Endothelial cell (in vitro differentiated cells): ENCODE measurements around the gene CYP4Z1. TPM values are rescaled to one million over a fixed set of nuclear protein-coding genes. Genes with fewer than 3 reads are reported as not detected.

Source experiments
- DNase-seq: peaks from one replicate; pipeline ENCODE4 v3.0.0; 2021; ENCODE audit warnings: low spot score
- H3K27ac Mint-ChIP-seq: one replicate; pipeline ENCODE4 v1.8.0; 2021; ENCODE audit warnings: mixed read lengths, inconsistent platforms; ENCODE audit not compliant: unreplicated experiment
- H3K27me3 Mint-ChIP-seq: one replicate; pipeline ENCODE4 v1.8.0; 2021; ENCODE audit warnings: mild to moderate bottlenecking, moderate library complexity, mixed read lengths, inconsistent platforms; ENCODE audit not compliant: unreplicated experiment
- H3K36me3 Mint-ChIP-seq: one replicate; pipeline ENCODE4 v1.8.0; 2021; ENCODE audit warnings: mild to moderate bottlenecking, low read depth, mixed read lengths, inconsistent platforms; ENCODE audit not compliant: unreplicated experiment
- H3K4me1 Mint-ChIP-seq: one replicate; pipeline ENCODE4 v1.8.0; 2021; ENCODE audit warnings: mild to moderate bottlenecking, mixed read lengths, inconsistent platforms; ENCODE audit not compliant: unreplicated experiment
- H3K4me3 Mint-ChIP-seq: one replicate; pipeline ENCODE4 v1.8.0; 2021; ENCODE audit warnings: mild to moderate bottlenecking, mixed read lengths, inconsistent platforms; ENCODE audit not compliant: unreplicated experiment
- H3K9me3 Mint-ChIP-seq: one replicate; pipeline ENCODE4 v1.8.0; 2021; ENCODE audit warnings: mixed read lengths, inconsistent platforms; ENCODE audit not compliant: unreplicated experiment
- long read RNA-seq: library from polyadenylated mRNA; unstranded; transcript quantifications from one replicate; pipeline ENCODE4 v2.0.0, GENCODE V29; 2020; ENCODE audit not compliant: unreplicated experiment
- total RNA-seq: library from RNA; stranded (reverse); fragmentation: NEBNext Ultra II Directional; extraction: Animal tissue kit (Norgen Biotek cat#: 25700); gene quantifications from one replicate; pipeline ENCODE4 v1.2.1, GENCODE V29; 2021; ENCODE audit not compliant: unreplicated experiment
- TF ChIP-seq, protein P1 (sequence below): fragments of 200-600 bp; sonication (generic); IDR thresholded peaks from one replicate; pipeline ENCODE4 v1.5.0; 2021; ENCODE audit warnings: antibody characterized with exemption; ENCODE audit not compliant: unreplicated experiment

CYP4Z1 gene, protein sequence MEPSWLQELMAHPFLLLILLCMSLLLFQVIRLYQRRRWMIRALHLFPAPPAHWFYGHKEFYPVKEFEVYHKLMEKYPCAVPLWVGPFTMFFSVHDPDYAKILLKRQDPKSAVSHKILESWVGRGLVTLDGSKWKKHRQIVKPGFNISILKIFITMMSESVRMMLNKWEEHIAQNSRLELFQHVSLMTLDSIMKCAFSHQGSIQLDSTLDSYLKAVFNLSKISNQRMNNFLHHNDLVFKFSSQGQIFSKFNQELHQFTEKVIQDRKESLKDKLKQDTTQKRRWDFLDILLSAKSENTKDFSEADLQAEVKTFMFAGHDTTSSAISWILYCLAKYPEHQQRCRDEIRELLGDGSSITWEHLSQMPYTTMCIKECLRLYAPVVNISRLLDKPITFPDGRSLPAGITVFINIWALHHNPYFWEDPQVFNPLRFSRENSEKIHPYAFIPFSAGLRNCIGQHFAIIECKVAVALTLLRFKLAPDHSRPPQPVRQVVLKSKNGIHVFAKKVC
- total RNA-seq: not detected
- long read RNA-seq: 0 reads

DNA sequence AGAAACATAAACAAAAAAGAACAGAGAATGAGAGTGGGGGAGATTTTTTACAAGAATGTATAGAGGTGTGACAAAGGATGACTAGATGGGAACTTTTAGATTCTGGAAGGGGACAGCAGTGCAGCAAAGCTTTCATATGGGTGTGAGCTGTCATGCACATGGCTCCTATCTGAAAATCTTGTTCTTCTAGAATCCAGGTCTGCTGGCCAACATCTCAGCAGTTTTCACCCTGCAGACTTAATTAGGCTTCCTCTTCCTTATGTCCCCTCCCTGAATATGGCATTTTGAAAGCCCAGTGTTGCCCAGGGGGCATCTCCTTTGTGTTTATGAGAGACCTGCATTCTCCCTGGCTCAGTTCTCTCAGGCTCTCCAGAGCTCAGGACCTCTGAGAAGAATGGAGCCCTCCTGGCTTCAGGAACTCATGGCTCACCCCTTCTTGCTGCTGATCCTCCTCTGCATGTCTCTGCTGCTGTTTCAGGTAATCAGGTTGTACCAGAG lies at the start of gene CYP4Z1:
TSS of gene CYP4Z1 (plus strand) at position 135 of the 498 bp plus-strand sequence. CDS start at position 395, 260 bp downstream.
- Mint-ChIP-seq H3K4me1 (no peaks in the 10 kb centered on the region), H3K4me3 (no peak within 1 kb of the TSS), H3K27ac (no peak within 1 kb of the TSS), H3K36me3 (no peaks in the 10 kb centered on the region), H3K9me3 (no peaks in the 10 kb centered on the region), H3K27me3 (no peaks in the 10 kb centered on the region)
- TF ChIP-seq, protein P1, sequence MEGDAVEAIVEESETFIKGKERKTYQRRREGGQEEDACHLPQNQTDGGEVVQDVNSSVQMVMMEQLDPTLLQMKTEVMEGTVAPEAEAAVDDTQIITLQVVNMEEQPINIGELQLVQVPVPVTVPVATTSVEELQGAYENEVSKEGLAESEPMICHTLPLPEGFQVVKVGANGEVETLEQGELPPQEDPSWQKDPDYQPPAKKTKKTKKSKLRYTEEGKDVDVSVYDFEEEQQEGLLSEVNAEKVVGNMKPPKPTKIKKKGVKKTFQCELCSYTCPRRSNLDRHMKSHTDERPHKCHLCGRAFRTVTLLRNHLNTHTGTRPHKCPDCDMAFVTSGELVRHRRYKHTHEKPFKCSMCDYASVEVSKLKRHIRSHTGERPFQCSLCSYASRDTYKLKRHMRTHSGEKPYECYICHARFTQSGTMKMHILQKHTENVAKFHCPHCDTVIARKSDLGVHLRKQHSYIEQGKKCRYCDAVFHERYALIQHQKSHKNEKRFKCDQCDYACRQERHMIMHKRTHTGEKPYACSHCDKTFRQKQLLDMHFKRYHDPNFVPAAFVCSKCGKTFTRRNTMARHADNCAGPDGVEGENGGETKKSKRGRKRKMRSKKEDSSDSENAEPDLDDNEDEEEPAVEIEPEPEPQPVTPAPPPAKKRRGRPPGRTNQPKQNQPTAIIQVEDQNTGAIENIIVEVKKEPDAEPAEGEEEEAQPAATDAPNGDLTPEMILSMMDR: no peak
- no peak for DNase-seq

DNA sequence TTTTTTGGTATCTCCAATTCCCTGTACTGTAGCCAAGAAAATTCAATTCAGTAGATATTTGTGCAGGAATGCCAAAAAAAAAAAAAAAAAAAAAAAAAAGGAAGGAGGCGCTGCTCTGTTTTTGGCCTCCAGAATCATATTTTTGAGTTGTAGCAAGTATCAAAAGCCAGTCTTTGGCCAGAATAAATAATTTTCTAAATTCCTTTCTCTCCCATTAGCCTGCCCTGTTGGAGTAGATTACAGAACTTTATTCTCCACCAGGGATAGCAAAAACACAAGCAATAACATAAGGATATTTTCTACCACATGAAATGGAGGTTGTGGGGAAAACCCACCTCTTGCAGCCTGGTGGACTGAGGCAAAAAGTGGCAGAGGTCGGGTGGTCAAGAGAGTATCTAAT lies 46.0 kb upstream of the CYP4Z1 start:
- H3K4me1 Mint-ChIP-seq: peaks cover 7% of the 10 kb centered on the region
- peaks cover 4% of the 10 kb centered on the region for H3K27me3 Mint-ChIP-seq
- H3K27ac Mint-ChIP-seq: no peak overlapping the region

DNA sequence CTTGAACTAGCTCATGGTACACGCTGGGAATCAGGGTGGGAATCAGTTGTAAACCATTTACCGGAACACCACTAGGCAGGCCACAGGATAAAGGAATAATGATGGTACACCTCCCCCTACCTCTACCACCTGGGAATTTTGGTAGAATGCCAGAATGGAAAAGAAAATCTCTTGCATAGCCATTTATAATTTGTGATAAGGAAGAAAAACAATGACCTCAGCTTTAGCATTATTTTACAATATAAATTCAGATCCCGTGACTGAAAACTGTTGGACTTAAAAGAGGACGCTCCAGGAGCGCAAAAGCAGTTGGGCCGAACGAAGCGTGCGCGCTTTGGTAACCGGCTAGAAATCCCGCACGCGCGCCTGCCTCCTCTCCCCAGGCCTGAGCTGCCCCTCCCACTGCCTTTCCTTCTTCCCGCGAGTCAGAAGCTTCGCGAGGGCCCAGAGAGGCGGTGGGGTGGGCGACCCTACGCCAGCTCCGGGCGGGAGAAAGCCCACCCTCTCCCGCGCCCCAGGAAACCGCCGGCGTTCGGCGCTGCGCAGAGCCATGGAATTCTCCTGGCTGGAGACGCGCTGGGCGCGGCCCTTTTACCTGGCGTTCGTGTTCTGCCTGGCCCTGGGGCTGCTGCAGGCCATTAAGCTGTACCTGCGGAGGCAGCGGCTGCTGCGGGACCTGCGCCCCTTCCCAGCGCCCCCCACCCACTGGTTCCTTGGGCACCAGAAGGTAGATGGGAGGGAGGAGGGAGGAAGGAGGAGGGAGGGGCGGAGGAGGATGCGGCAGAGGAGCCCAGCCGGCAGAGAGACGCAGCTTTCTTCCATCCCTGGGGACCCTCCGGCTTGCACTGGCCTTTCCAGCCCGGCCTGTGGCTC lies 43.5 kb upstream of the CYP4Z1 start, which contains the start of gene CYP4X1:
TSS of gene CYP4X1 (plus strand) at position 402 of the 873 bp plus-strand sequence. CDS start at position 551, 149 bp downstream.
- peak within 1 kb of the TSS; percentile 78 for H3K4me3 Mint-ChIP-seq
- TF ChIP-seq, protein P1: no peak
- no peaks in the 10 kb centered on the region for H3K9me3 Mint-ChIP-seq
- no peaks in the 10 kb centered on the region for H3K36me3 Mint-ChIP-seq
- peaks cover 4% of the 10 kb centered on the region for H3K27me3 Mint-ChIP-seq
- peak; percentile 18 for DNase-seq
- no peak within 1 kb of the TSS for H3K27ac Mint-ChIP-seq
- H3K4me1 Mint-ChIP-seq: peaks cover 7% of the 10 kb centered on the region

More for the DNA sequence above, 46.0 kb upstream of the CYP4Z1 start:
- TF ChIP-seq, protein P1: no peak
- Mint-ChIP-seq H3K9me3 (no peaks in the 10 kb centered on the region), H3K4me3 (no peak overlapping the region), H3K36me3 (no peaks in the 10 kb centered on the region)
- no peak for DNase-seq

DNA sequence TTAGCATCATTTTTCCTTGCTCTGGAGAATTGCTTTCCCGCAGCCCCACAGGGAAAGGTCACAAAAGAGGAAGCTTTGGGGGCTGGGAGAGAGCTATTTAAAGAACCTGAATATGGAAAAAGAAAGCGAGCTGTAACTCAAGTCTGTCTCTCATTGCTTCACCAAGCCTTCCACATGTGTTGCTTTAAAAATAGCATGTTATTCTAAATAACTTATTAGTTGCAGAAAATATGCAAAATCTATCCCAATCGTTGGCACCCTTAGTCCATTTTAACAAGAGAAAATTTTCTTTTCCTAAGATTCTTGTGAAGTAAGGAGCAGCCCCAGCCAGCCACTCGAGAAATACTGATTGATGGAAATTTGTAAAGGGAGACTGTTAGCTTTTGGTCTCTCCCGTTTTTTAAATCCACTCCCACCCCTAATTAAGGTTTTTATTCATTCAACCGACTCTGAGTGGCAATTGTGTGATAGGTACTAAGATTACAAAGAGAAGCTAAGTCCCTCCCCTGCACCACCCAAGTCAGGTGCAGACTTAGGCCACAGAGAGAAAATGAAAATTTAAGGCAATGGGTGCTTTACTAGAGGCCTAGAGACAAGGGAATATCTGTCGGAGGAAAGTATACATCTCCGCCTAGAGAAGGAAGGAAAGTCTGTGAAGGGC lies 42.8 kb upstream of the CYP4Z1 start:
- H3K4me3 Mint-ChIP-seq: no peak overlapping the region
- H3K4me1 Mint-ChIP-seq: peaks cover 9% of the 10 kb centered on the region
- H3K27me3 Mint-ChIP-seq: peaks cover 4% of the 10 kb centered on the region
- no peak overlapping the region for H3K27ac Mint-ChIP-seq
- DNase-seq: no peak
- H3K36me3 Mint-ChIP-seq: no peaks in the 10 kb centered on the region
- TF ChIP-seq, protein P1: no peak
- H3K9me3 Mint-ChIP-seq: no peaks in the 10 kb centered on the region
